ENCODE data around the gene BNC2. TPM values are rescaled to one million over a fixed set of nuclear protein-coding genes. Genes with fewer than 3 reads are reported as not detected.
A peak's percentile ranks its signal among the peaks of the same experiment; 100 is the strongest.

BNC2 gene
- total RNA-seq, 2 donors from 2014 or later: 0.99 to 1.8 TPM

- Histone ChIP-seq H3K27me3 (peaks cover 0 to 6% of the 10 kb centered on the region in 2 donors), H3K36me3 (replicated peaks in 1 of 2; ENCODE audit: insufficient read depth in 1 of 2, low read depth in 2 of 2) (no peaks in the 10 kb centered on the region), H3K9me3 (no peaks in the 10 kb centered on the region), H3K4me3 (no peak overlapping the region), H3K4me1 (peaks cover 23% of the 10 kb centered on the region), H3K27ac (no peak overlapping the region)
- DNase-seq (peak in 1 of 4 donors; percentile 17), ATAC-seq (no peak)
- WGBS, 2 donors: 46 to 47% methylated on average over 10 of the region's 10 CpGs
- intact Hi-C loops (cut with DNase I): no loop called here
- TF ChIP-seq CTCF (IDR thresholded peaks at IDR 0.05) (no peak), POLR2A (IDR thresholded peaks at IDR 0.05) (no peak)
Observed at GRCh38 chr9:16867576-16868311, 2.7 kb downstream of the BNC2 start.

- 80% methylated on average over 2 of the region's 2 CpGs for WGBS, 2 donors
- Histone ChIP-seq H3K4me3 (no peak overlapping the region), H3K36me3 (replicated peaks in 1 of 2; ENCODE audit: insufficient read depth in 1 of 2, low read depth in 2 of 2) (no peaks in the 10 kb centered on the region), H3K27ac (no peak overlapping the region), H3K4me1 (peaks cover 19% of the 10 kb centered on the region), H3K27me3 (peaks cover 0 to 6% of the 10 kb centered on the region in 2 donors), H3K9me3 (no peaks in the 10 kb centered on the region)
- intact Hi-C loops (cut with DNase I): no loop called here
- no peak for TF ChIP-seq POLR2A (IDR thresholded peaks at IDR 0.05)
- TF ChIP-seq CTCF (IDR thresholded peaks at IDR 0.05): no peak
- DNase-seq (no peak), ATAC-seq (no peak)
Observed at GRCh38 chr9:16866587-16866986, 3.9 kb downstream of the BNC2 start.

- Histone ChIP-seq H3K4me3 (no peak overlapping the region), H3K4me1 (peaks cover 1% of the 10 kb centered on the region), H3K27me3 (no peaks in the 10 kb centered on the region), H3K36me3 (replicated peaks in 1 of 2; ENCODE audit: insufficient read depth in 1 of 2, low read depth in 2 of 2) (no peaks in the 10 kb centered on the region), H3K27ac (no peak overlapping the region), H3K9me3 (no peaks in the 10 kb centered on the region)
- TF ChIP-seq POLR2A (IDR thresholded peaks at IDR 0.05) (no peak), CTCF (IDR thresholded peaks at IDR 0.05) (no peak)
- 73 to 75% methylated on average over 10 of the region's 10 CpGs for WGBS, 2 donors
- ATAC-seq (no peak), DNase-seq (no peak)
- intact Hi-C loops (cut with DNase I): no loop called here
Observed at GRCh38 chr9:16864649-16865434, 5.6 kb downstream of the BNC2 start.

- H3K4me1 ChIP-seq: no peaks in the 10 kb centered on the region
- intact Hi-C loops (cut with DNase I): no loop called here
- H3K27ac ChIP-seq: no peak overlapping the region
- no peak for DNase-seq
- no peak for TF ChIP-seq POLR2A (IDR thresholded peaks at IDR 0.05)
- no peak for TF ChIP-seq CTCF (IDR thresholded peaks at IDR 0.05)
- H3K9me3 ChIP-seq: no peaks in the 10 kb centered on the region
- H3K27me3 ChIP-seq: no peaks in the 10 kb centered on the region
- 64 to 72% methylated on average over 3 of the region's 3 CpGs for WGBS, 2 donors
- ATAC-seq: no peak
- H3K36me3 ChIP-seq (replicated peaks in 1 of 2; ENCODE audit: insufficient read depth in 1 of 2, low read depth in 2 of 2): no peaks in the 10 kb centered on the region
- no peak overlapping the region for H3K4me3 ChIP-seq
Observed at GRCh38 chr9:16848179-16848578, 22.3 kb downstream of the BNC2 start.
